Retina (tissue), 1 donor: ENCODE data around the gene DPP6.

Experiments used
- DNase-seq: peaks from one replicate; pipeline ENCODE4 v3.0.0-alpha.2; 2016

DPP6 gene

GRCh38 chr7:154253810-154254209 lies 201.6 kb downstream of the DPP6 start:
- no peak for DNase-seq

GRCh38 chr7:154255324-154255723 lies 203.1 kb downstream of the DPP6 start:
- peak; percentile 5 for DNase-seq

- no peak for DNase-seq
Measured at GRCh38 chr7:154256150-154256549, 204.0 kb downstream of the DPP6 start.

DNA sequence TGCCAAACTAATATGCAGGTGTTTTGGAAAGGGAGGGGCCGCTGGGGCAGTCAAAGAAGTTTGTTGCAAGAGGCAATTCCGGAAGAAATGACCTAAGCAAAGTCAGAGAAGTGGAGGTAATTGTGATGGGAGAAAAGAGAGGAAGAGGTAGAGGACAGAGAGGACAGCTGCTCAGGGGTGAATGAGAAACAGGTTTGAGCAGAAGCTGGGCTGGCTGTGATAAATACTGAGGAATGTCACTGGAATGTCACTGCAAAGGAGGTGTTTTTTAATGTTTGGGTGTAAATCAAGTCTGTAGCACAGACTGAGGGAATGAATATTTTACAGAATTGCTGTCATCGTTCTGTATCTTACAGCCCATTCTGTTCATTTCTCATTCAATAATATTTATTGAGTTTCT lies 207.2 kb downstream of the DPP6 start:
- no peak for DNase-seq

DNA sequence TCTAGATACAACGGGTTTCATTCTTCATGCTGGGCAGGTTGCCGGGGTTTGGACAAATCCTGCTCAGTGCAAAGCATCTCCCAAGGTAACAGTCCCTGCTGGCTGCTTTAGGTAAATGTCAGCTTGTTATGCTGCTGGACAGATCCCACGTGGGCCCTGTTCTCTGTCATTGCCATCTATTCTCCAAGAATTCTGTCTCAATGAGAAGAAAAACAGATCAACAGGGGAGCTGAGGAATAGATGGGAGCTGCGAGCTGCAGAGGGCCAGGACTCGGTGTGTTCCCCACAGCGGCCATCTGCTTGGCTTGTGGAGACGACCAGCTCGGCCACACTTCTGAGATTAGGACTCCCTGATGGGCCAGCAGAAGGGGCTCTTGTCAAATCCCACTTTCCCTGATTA lies 235.2 kb downstream of the DPP6 start:
- DNase-seq = no peak

GRCh38 chr7:154289119-154289518 lies 236.9 kb downstream of the DPP6 start:
- no peak for DNase-seq

DNA sequence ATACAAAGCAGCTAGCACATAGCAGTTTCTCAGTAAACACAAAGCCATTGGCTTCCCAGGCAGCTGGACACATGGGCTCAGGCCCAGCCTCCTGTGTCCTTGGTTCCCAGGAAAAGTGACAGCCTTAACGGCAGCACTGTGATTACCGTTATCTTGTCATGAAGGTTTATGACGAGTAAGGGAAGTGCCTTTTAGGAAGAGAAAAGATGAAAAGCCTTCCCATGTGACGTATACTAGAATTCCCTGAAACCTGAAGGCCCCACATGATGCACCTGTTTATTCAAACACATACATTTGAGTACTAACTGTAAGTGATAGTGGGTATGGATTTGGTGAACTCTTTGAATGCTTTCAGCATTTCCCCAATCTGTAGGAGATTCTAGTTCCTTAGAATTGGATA lies 244.2 kb downstream of the DPP6 start:
- DNase-seq = no peak

DNA sequence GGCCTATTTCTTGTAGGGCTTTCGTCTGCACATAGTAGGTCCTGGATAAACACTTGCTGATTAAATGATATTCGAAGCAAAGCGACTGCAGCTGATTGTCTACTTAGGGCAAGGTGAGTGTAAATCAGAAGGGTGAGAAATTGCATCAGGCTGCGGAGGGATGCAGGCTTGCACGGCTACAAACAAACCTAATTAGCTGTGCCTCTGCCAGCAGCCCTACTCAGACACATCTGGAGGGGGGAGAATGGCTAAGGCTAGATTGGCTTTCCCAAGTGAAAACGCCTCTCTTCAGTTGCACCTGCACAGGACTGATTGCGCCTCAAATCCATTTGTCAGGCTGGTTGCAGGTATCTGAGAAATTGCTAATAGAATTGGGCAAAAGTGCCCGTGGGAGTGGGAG lies 247.5 kb downstream of the DPP6 start:
- DNase-seq = no peak

DNA sequence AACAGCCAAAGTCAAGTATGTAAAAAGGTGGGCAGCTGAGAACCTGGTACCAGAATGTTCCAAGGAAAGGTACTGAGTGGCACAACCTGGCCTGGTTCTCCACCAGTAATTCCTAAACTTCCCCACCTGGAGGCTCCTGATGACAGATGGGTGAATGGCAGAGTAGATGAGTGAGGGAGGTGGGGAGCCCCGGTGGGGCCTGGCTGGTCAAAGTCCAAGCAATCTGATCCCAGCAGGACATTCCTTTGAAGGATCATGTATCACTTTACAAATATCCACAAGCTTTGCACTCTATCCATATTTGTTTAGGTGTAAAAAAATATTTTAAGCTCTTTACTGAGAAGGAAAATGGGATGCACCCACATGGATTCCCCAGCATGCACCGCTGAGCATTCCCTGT lies 250.2 kb downstream of the DPP6 start:
- no peak for DNase-seq

DNA sequence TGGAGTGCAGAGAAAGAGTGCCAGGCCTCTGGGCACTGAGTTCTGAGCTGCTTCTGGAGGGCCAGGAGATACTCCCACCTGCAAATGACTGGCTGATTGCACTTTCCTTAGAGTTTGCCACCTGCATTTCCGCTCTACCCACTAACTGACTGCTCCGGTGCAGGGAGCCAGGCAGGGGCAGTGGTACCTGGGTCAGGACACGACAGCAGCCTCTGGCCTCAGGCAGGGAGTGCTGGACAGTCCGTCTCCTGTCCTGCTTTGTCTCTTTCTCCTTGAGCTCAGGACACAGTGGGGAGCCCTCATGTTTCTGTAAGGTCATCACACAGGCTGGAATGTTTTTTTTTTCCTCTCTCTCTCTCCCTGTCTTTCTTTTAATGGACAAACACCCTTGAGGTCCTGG lies 252.0 kb downstream of the DPP6 start:
- no peak for DNase-seq

DNA sequence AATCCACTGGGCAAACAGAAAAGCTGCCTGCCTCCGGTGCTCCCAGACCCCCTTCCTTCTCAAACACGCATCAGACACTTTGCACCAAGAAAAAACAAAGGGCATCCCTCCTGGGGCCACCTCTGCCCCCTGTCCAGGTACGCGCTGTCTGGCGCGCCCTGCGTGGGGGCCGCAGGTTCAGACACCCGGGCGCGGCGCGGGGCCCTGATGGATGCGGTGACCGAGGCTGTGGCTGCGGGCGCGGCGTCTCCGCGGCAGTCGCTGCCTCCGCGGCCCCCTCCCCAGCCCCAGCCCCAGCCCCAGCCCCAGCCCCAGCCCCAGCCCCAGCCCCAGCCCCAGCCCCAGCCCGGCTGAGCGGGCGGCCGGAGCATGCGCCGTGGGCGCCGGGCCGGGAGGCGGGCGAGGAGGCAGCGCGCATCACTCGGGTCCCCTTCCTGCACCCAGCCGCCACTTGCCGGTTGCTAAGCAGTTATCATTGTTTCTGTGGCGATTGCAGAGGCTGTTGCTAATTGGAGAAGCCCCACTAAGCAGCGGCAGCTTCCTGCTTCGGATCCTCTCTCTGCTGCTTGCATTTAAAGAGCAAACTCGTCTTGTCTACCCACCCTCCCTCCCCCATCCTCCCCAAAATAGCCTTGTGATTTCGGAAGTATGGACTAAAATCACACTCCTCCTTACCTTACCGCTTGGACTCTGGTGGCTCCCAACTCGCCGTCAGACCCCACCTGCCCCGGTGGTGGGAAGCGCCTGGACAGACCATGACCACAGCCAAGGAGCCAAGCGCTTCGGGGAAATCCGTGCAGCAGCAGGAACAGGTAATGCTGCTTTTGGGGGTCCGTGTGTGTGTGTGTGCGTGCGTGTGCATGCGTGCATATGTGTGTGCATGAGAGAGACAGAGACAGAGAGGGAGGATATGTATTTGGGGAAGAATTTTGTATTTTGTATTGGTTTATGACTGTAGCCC lies 252.8 kb downstream of the DPP6 start:
- peak; percentile 69 for DNase-seq

GRCh38 chr7:154306036-154306435 lies 253.8 kb downstream of the DPP6 start:
- DNase-seq = peak; percentile 38

DNA sequence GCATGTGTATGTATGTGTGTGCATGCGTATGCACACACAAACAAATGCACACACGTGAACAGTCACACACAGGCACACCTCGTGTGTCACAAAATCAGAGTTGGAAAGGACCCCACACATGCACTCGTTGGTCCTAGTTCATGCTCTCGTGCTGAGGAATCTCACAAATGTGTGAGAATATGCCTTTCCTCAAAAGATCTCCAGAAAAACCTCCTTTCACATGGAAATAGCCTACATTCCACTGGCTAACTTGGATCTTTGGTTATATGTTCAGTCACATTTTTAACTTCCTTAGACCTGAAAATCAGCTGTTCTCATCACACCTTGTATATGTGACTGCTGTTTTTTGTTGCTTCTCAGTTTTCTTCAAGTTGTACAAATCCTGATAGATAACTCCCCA lies 256.7 kb downstream of the DPP6 start:
- no peak for DNase-seq

DNA sequence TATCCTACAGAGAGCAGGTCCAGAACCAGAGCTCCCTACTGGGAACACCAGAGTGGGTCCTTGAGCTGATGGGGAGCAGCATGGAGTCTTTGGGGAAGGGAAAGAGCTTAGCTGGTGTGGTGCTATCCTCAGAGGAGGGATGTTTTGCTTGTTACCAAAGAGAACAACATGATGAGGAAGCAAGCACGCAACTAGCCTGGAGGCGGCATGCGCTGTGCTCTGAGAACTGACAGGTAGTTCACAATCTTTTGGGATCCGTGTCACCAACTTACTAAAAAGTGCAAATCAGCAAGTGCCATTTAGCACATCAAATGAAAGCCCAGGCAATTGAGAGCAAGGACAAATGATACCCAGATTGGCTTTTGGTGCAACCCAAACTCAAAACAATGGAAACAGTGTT lies 257.9 kb downstream of the DPP6 start:
- no peak for DNase-seq

- no peak for DNase-seq
Measured at GRCh38 chr7:154324196-154324595, 272.0 kb downstream of the DPP6 start.

- no peak for DNase-seq
Measured at GRCh38 chr7:154326421-154326820, 274.2 kb downstream of the DPP6 start.

GRCh38 chr7:154330318-154330717 lies 278.1 kb downstream of the DPP6 start:
- no peak for DNase-seq

DNA sequence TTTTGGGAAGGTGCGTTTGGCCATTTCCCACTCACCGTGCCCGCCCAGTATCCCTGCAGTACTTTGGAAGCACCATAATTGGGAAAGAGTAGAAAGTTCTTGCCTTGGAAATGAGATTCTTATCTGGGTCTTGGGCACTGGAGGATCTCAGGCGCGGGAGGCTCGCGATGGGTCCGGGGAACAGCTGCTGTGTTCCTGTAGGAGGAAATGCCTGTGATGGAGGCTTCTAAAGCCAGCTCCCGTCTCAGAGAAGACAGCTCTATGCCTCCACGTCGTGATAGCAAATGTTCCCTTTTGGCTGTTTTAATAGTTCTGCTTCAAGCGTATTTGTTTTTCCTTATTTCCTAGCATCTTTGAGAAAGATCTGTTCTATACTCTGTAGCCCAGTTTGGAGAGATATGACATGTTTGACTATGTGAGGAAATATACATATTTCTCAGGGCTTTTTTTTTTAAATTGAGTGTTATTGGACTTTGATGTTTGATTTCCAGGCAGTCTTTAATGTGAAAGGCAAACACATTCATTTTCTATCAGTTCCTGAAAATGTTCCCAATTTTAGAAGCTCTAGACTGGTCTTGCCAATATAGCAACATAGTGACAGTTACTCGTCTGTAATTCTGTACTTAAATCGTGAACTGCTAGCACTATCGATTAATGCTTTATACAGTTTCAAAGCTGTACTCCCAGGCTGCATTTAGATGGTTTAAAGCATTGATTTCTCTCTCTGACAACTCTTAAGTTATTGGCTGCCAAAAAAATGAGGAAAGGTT lies 280.8 kb downstream of the DPP6 start:
- DNase-seq = no peak

DNA sequence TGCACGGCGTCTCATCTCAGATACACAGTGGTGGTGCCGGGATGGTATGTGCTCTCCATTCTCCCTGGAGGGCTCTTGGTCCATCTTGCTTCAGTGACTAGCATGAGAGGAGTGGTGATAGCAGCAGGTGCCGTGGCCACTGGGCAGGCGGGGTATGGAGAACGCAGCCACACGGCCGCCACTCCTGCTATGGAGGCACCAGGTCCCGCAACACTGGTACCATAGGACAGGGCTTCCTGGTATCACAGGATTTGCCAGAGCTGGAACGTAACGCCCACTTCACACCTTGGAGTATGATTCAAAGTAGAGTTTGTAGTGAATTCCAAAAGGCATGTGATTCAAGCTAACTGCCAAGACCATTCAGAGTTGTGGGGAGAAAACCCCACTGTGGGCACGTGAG lies 284.1 kb downstream of the DPP6 start:
- DNase-seq = no peak

GRCh38 chr7:154338701-154339506 lies 286.7 kb downstream of the DPP6 start:
- DNase-seq = no peak

DNA sequence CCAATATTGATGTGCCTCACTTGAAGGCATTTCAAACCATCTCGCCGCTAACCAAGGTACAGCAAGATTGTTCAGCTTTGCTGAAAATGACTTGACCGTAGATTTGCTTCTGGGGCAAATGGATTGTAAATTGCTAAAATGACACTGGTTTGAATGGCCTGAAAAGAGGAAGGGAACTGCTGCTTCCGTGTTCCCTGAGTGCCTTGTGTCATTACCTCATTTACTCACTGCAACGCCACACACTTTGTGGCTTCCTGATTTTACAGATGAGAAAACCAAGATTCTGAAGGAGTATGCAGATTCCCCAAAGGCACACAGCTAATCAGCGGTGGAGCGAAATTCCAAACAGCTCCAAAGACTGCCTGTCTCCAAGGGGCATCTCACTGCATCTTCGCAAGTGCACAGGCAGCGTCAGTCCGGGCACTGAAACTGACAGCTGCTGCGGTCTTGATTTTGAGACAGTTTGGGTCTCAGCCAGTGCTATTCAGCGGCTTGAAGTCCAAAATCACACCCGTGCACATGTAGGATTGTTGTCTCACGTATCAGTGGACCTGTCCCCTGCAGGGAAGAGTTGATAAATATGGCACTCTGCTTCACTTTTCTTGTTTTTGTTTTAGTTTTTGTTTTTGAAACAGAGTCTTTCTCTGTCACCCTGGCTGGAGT lies 290.9 kb downstream of the DPP6 start:
- DNase-seq = no peak

- DNase-seq = no peak
Measured at GRCh38 chr7:154343778-154344412, 291.7 kb downstream of the DPP6 start.
